GM12878 (cell line): ENCODE results near the gene OCRL.

ENCODE experiments used
- CTCF ChIP-seq, 3 experiments: IDR thresholded peaks in 2 of 3; conservative IDR thresholded peaks in 1 of 3; 2 replicates each; pipeline ENCODE4 v1.5.1; 2011; ENCODE audit warnings: low read depth in 3 of 3, low read length in 3 of 3, mild to moderate bottlenecking in 3 of 3, control low read depth in 2 of 3, moderate library complexity in 2 of 3, inconsistent platforms in 1 of 3, mixed read lengths in 1 of 3; ENCODE audit not compliant: control insufficient read depth in 2 of 3, insufficient read depth in 1 of 3; ENCODE audit errors: extremely low read depth in 1 of 3
- POLR2A ChIP-seq: IDR thresholded peaks from 2 replicates; pipeline ENCODE4 v1.6.1; 2011; ENCODE audit warnings: low read depth, mild to moderate bottlenecking, low read length
- SMAD5 ChIP-seq: IDR thresholded peaks from 2 replicates; pipeline ENCODE4 v1.6.1; 2016; ENCODE audit warnings: antibody characterized with exemption, low read depth
- TAF1 ChIP-seq: IDR thresholded peaks from 2 replicates; pipeline ENCODE4 v1.6.1; 2011; ENCODE audit warnings: mild to moderate bottlenecking, low read depth, low read length, borderline replicate concordance

- TF ChIP-seq POLR2A (no peak), SMAD5 (no peak), CTCF (IDR thresholded peaks at IDR 0.05 in 2 of 3, conservative IDR thresholded peaks at IDR 0.05 in 1 of 3; ENCODE audit: control insufficient read depth in 2 of 3, extremely low read depth in 1 of 3, insufficient read depth in 1 of 3, low read depth in 3 of 3, low read length in 3 of 3) (no peak), TAF1 (no peak)
These were observed 101.9 kb downstream of the OCRL start for GRCh38 chrX:129641941-129642340.
